Mucosa of descending colon (tissue), 3 donors: ENCODE measurements around the gene ZFAND6. TPM values are rescaled to one million over a fixed set of nuclear protein-coding genes. Genes with fewer than 3 reads are reported as not detected.
"Not testable (repeated sequence)": the region's sequence is repeated elsewhere in the genome, so short reads cannot be mapped to it uniquely, and the experiment has no call there.

Experiments used
- ATAC-seq: fragments of 200-7000 bp; cut with Tn5 transposase; one replicate; pipeline ENCODE4 v1.9.1; 2020; ENCODE audit warnings: mild to moderate bottlenecking, moderate library complexity
- DNase-seq, 3 donors: peaks; one replicate each; pipeline ENCODE4 v3.0.0-alpha.2; 2020
- H3K36me3 ChIP-seq: fragments of 200-600 bp; one replicate; pipeline ENCODE4 v1.8.0; 2021; ENCODE audit warnings: low read depth, mild to moderate bottlenecking
- H3K4me1 ChIP-seq: fragments of 200-600 bp; one replicate; pipeline ENCODE4 v1.8.0; 2021; ENCODE audit warnings: low read depth, mild to moderate bottlenecking
- H3K4me3 ChIP-seq: fragments of 200-600 bp; one replicate; pipeline ENCODE4 v1.8.0; 2021; ENCODE audit warnings: mild to moderate bottlenecking
- H3K9me3 ChIP-seq: fragments of 200-600 bp; one replicate; pipeline ENCODE4 v1.8.0; 2021; ENCODE audit warnings: mild to moderate bottlenecking
- CTCF ChIP-seq: fragments of 200-600 bp; IDR thresholded peaks from one replicate; pipeline ENCODE4 v1.8.0; 2022; ENCODE audit warnings: antibody characterized with exemption, mild to moderate bottlenecking
- intact Hi-C, 2 donors: fragments of 100-400 bp; cut with DNase I in 1 of 2; cut with micrococcal nuclease in 1 of 2; formaldehyde crosslinking; loops; one replicate each; pipeline versions ENCODE4 v1.11.0 to v1.11.1; 2022; cut with DNase I, micrococcal nuclease
- long read RNA-seq, 2 donors: library from polyadenylated mRNA; unstranded; transcript quantifications; one replicate each; pipeline ENCODE4 v2.0.0, GENCODE V29; 2019 to 2021
- total RNA-seq, 3 donors: library from RNA; stranded (reverse); fragmentation: NEBNext Ultra II Directional in 2 of 3; extraction: Animal tissue kit (Norgen Biotek cat#: 25700) in 2 of 3; gene quantifications; one replicate each; pipeline versions ENCODE4 v1.2.1 to v1.2.4, GENCODE V29; 2021 to 2023
- donor health status: DM: no; HTN: no; CAD: no; lungs with moderate emphysema.
- donor health status: DM: no; HTN: no; CAD: no.
- donor health status: DM: no; HTN: yes; CAD: no.

The ZFAND6 gene
- total RNA-seq: 10 to 100 TPM; 73.0 to 83.3 (median 76.5) TPM
- long read RNA-seq, donor 1, transcript ZFAND6-201 (7 exons, 1,814 nt): minor isoform, 9 of 96 reads
- long read RNA-seq, donor 1, transcript ZFAND6-220 (6 exons, 891 nt): major isoform, 64 of 96 reads
- long read RNA-seq, donor 1, partial matches to known transcripts: 7 of 96 reads
- long read RNA-seq, donor 1, other reads (novel, unspliced or antisense): 14 of 96 reads
- long read RNA-seq, donor 2, transcript ZFAND6-201 (7 exons, 1,814 nt): minor isoform, 14 of 103 reads
- long read RNA-seq, donor 2, transcript ZFAND6-213 (6 exons, 1,446 nt): minor isoform, 6 of 103 reads
- long read RNA-seq, donor 2, transcript ZFAND6-220 (6 exons, 891 nt): major isoform, 44 of 103 reads
- long read RNA-seq, donor 2, partial matches to known transcripts: 19 of 103 reads
- long read RNA-seq, donor 2, other reads (novel, unspliced or antisense): 17 of 103 reads

DNA sequence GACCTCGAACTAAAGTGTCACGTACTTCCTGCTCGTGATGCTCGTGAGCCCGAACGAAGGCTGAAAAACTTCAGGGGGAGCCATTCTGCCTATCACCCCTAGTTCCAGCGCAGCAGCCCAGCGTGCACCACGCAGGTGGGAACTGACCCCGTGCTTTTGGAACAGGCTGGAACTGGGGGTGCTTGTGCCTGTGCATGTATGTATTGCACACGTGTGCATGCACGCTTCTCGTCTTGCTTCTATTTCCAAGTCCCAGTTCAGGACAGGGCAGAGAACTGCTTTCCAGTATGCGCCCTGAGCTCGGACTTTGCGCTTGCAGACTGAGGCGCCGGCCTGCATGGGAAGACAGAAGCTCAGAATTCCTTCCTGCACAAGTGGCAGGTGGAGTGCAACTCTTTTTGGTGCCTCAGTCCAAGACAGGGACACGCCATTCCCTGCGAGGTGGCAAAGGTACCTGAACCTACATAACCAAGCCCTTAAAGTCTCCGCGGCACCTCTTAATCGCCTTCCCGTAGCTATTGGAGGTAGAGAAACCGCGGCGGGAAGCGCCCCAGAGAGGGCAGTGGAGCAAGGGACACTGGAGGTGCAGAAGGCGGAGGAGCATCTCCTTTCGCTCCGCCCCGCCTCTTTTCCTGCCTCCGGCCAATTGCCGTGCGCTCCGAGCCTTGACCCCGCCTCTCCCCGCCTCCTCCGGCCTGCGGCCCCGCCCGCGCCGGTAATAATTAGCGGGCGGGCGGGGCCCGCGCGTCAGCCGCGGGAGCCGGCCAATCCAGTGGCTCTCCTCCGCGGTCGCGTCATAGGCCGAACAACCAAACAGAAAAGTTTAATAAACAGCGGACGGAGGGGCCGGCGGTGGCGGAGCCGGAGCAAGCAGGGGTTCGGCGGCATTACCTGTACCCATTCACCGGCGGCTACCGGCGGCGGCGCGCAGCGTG, at the start of gene ZFAND6:
Gene ZFAND6, plus strand, starts transcription at position 826 of the 935 bp plus-strand sequence. CDS start 60,669 bp downstream, outside the sequence.
- DNase-seq: peak; percentile 97 to 98 (median 97)
- no peaks in the 10 kb centered on the region for H3K9me3 ChIP-seq
- peak; percentile 95 for ATAC-seq
- TF ChIP-seq CTCF: no peak
- peaks cover 3% of the 10 kb centered on the region for H3K36me3 ChIP-seq
- intact Hi-C loops: no loop called here
- peaks cover 28% of the 10 kb centered on the region for H3K4me1 ChIP-seq
- H3K4me3 ChIP-seq: peak within 1 kb of the TSS; percentile 68

- no peak for TF ChIP-seq CTCF
- no peaks in the 10 kb centered on the region for H3K9me3 ChIP-seq
- DNase-seq (no peak), ATAC-seq (no peak)
- no peaks in the 10 kb centered on the region for H3K36me3 ChIP-seq
- no peaks in the 10 kb centered on the region for H3K4me1 ChIP-seq
- intact Hi-C loops: no loop called here
- no peak overlapping the region for H3K4me3 ChIP-seq
Observed at GRCh38 chr15:80010131-80010673, 49.3 kb upstream of the ZFAND6 start.

DNA sequence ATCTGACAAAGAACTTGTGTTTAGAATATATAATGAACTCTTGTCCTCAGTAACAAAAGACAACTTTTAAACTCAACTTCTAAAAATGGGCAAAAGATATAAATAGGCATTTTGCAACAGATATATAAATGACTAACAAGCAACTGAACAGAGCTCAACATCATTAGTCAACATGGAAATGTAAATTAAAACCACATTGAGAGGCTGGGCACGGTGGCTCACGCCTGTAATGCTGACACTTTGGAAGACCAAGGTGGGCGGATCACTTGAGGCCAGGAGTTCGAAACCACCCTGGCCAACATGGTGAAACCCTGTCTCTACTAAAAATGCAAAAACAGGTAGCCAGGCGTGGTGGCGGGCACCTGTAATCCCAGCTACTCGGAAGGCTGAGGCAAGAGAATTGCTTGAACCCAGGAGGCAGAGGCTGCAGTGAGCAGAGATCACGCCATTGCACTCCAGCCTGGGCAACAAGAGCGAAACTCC, 48.4 kb upstream of the ZFAND6 start:
- ATAC-seq, H3K4me1 ChIP-seq, H3K9me3 ChIP-seq, H3K4me3 ChIP-seq, H3K36me3 ChIP-seq, intact Hi-C loops, DNase-seq: not testable (repeated sequence)

DNA sequence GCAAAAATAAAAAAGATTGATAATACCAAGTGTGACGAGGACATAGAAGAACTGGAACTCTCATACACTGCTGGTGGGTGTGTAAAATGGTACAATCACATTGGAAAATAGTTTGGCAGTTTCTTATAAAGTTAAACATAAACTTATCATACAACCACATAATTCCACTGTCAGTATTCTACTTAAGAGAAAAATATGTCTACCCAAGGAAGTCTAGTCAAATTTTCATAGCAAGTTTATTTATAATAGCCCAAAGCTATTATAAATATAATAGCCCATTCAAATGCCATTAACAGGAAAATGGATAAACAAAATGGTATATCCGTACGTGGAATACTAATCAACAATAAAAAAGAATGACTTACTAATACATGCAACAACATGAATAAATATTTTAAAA, 47.9 kb upstream of the ZFAND6 start:
- intact Hi-C loops: no loop called here
- Histone ChIP-seq H3K36me3 (no peaks in the 10 kb centered on the region), H3K4me1 (no peaks in the 10 kb centered on the region), H3K4me3 (no peak overlapping the region), H3K9me3 (no peaks in the 10 kb centered on the region)
- DNase-seq: no peak
- ATAC-seq: no peak
- TF ChIP-seq CTCF: no peak

DNA sequence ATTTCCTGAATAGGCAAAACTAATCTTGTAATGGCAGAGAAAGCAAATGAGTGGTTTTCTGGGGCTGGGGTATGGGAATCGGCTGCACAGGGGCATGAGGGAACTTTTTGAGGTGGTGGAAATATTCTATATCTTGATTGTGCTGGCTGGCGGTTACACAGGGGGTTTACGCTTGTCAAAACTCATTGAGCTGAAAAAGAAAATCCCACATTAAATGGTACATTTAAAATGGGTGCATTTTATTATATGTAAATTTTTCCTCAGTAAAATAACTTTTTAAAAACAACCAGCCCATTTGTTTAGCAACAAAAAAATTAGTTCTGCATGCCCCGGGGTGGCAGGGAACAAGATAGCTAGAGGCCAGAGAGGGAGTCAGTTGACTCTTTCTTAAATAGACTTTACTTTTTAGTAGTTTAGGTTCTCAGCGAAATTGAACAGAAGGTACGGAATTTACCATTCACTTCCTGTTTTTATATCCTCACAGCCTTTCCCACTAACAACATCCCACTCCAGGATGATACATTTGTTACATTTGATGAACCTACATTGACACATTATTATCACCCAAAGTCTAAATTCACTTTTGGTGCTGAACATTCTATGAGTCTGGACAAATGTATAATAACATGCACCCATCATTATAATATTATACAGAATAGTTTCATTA, 47.3 kb upstream of the ZFAND6 start:
- DNase-seq (no peak), ATAC-seq (no peak)
- intact Hi-C loops: no loop called here
- Histone ChIP-seq H3K4me3 (no peak overlapping the region), H3K9me3 (no peaks in the 10 kb centered on the region), H3K36me3 (no peaks in the 10 kb centered on the region), H3K4me1 (no peaks in the 10 kb centered on the region)
- TF ChIP-seq CTCF: no peak

DNA sequence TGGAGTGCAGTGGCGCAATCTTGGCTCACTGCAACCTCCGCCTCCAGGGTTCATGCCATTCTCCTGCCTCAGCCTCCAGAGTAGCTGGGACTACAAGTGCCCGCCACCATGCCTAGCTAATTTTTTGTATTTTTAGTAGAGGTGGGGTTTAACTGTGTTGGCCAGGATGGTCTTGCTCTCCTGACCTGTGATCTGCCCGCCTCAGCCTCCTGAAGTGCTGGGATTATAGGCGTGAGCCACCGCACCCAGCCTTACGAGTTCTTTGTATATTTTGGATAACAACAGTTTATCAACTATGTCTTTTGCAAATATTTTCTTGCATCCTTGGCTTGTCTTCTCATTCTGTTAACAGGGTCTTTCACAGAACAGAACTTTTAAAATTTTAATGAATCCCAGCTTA, 45.3 kb upstream of the ZFAND6 start:
- H3K9me3 ChIP-seq, DNase-seq, intact Hi-C loops, ATAC-seq, H3K36me3 ChIP-seq, H3K4me1 ChIP-seq, H3K4me3 ChIP-seq: not testable (repeated sequence)
